ENCODE results near the gene GBX1.

Gene GBX1

GRCh38 chr7:151125846-151126481 is 41.5 kb downstream of the GBX1 start:
- DNase-seq (ENCODE audit: low spot score) = no peak
- no peak for TF ChIP-seq CTCF (IDR thresholded peaks at IDR 0.05; ENCODE audit: extremely low read depth, missing control alignments)

GRCh38 chr7:151125470-151125845 is 42.0 kb downstream of the GBX1 start:
- no peak for TF ChIP-seq CTCF (IDR thresholded peaks at IDR 0.05; ENCODE audit: extremely low read depth, missing control alignments)
- no peak for DNase-seq (ENCODE audit: low spot score)

- DNase-seq (ENCODE audit: low spot score) = peak; percentile 51
- no peak for TF ChIP-seq CTCF (IDR thresholded peaks at IDR 0.05; ENCODE audit: extremely low read depth, missing control alignments)
These were observed 42.5 kb downstream of the GBX1 start for GRCh38 chr7:151124899-151125399.

GRCh38 chr7:151124481-151124880 is 43.0 kb downstream of the GBX1 start:
- DNase-seq (ENCODE audit: low spot score) = peak; percentile 35
- TF ChIP-seq CTCF (IDR thresholded peaks at IDR 0.05; ENCODE audit: extremely low read depth, missing control alignments) = no peak

- TF ChIP-seq CTCF (IDR thresholded peaks at IDR 0.05; ENCODE audit: extremely low read depth, missing control alignments) = peak; percentile 97
- DNase-seq (ENCODE audit: low spot score) = peak; percentile 99
These were observed 43.6 kb downstream of the GBX1 start for GRCh38 chr7:151123822-151124464.

GRCh38 chr7:151123158-151123821 is 44.2 kb downstream of the GBX1 start:
- DNase-seq (ENCODE audit: low spot score) = peak; percentile 39

More at GRCh38 chr7:151123158-151123821, 44.2 kb downstream of the GBX1 start:
- no peak for TF ChIP-seq CTCF (IDR thresholded peaks at IDR 0.05; ENCODE audit: extremely low read depth, missing control alignments)

All from GM20000 (cell line).